GM06990 (cell line): ENCODE results near the gene ATP1A4.

Experiments used
- DNase-seq: peaks from one replicate; pipeline ENCODE4 v3.0.0-alpha.2; 2011; ENCODE audit not compliant: insufficient read length; ENCODE audit errors: extremely low read depth
- H3K27me3 ChIP-seq: replicated peaks from 2 replicates; pipeline ENCODE4 v1.6.0; 2011; ENCODE audit warnings: low read length; ENCODE audit not compliant: control insufficient read depth, insufficient read depth
- H3K36me3 ChIP-seq: 2 replicates; pipeline ENCODE4 v1.5.1; 2011; ENCODE audit warnings: low read length; ENCODE audit not compliant: control insufficient read depth, insufficient read depth
- H3K4me3 ChIP-seq: replicated peaks from 2 replicates; pipeline ENCODE4 v1.5.1; 2011; ENCODE audit warnings: low read depth, mild to moderate bottlenecking, control low read depth, low read length
- TF ChIP-seq, protein P1 (sequence below): IDR thresholded peaks from 2 replicates; pipeline ENCODE4 v1.5.1; 2011; ENCODE audit warnings: low read length, control low read depth, mild to moderate bottlenecking, inconsistent platforms; ENCODE audit not compliant: insufficient read depth, poor library complexity, severe bottlenecking

ATP1A4 gene

DNA sequence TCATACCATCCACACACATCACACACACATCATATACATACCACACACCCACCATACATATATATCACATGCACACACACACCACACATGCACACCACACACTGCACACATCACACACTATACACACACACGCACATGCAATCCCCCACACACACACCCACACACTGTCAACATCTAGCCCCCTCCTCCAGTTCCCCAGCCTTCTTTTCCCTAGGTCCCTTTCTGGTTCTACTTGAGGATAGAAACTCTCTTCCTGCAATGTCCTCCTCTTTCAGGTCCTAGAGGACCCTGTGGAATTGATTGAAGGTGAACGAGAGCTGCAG is 43.3 kb downstream of the ATP1A4 start:
- TF ChIP-seq, protein P1, sequence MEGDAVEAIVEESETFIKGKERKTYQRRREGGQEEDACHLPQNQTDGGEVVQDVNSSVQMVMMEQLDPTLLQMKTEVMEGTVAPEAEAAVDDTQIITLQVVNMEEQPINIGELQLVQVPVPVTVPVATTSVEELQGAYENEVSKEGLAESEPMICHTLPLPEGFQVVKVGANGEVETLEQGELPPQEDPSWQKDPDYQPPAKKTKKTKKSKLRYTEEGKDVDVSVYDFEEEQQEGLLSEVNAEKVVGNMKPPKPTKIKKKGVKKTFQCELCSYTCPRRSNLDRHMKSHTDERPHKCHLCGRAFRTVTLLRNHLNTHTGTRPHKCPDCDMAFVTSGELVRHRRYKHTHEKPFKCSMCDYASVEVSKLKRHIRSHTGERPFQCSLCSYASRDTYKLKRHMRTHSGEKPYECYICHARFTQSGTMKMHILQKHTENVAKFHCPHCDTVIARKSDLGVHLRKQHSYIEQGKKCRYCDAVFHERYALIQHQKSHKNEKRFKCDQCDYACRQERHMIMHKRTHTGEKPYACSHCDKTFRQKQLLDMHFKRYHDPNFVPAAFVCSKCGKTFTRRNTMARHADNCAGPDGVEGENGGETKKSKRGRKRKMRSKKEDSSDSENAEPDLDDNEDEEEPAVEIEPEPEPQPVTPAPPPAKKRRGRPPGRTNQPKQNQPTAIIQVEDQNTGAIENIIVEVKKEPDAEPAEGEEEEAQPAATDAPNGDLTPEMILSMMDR: no peak
- no peak for DNase-seq
- no peak overlapping the region for H3K4me3 ChIP-seq
- no peaks in the 10 kb centered on the region for H3K36me3 ChIP-seq
- no peaks in the 10 kb centered on the region for H3K27me3 ChIP-seq

DNA sequence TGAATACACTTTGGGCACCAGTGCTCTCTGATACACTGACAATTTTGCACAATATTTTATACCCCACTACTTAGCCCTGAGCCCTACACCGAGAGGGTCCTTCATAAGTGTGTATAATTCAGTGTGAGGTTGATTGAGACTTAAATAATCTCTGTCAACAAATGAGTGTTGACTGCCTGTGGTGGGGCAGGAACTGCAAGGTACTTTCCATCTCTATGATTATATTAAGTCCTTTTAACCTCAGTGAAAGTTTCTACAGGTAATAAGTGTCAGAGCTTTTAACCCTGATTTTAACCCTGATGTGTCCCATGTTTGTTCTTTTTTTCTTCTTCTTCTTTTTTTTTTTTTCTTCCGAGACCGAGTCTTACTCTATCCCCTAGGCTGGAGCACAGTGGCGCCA is 44.7 kb downstream of the ATP1A4 start:
- Histone ChIP-seq H3K4me3 (no peak overlapping the region), H3K36me3 (no peaks in the 10 kb centered on the region; the same call in 1 of the 2 replicates), H3K27me3 (no peaks in the 10 kb centered on the region)
- DNase-seq: no peak
- TF ChIP-seq, protein P1: no peak

DNA sequence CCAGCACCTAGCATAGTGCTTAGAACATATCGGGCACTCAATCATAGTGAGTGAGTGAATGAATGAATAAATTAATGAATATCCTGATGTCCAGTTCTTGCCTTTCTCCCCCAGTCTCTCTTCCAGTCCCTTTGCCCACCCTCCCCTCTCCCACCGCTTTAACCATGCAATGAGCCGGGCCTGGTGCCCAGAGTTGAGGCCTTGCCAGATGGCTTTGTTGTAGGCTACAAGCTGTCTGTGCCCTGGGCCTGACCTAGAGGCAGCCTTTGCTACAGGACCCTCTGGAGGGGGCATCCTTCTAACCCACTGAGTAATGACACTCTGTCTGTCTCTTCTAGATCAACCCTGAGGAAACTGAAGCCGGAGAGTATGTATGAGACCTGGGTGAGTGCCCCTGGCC is 45.8 kb downstream of the ATP1A4 start:
- TF ChIP-seq, protein P1: no peak

DNA sequence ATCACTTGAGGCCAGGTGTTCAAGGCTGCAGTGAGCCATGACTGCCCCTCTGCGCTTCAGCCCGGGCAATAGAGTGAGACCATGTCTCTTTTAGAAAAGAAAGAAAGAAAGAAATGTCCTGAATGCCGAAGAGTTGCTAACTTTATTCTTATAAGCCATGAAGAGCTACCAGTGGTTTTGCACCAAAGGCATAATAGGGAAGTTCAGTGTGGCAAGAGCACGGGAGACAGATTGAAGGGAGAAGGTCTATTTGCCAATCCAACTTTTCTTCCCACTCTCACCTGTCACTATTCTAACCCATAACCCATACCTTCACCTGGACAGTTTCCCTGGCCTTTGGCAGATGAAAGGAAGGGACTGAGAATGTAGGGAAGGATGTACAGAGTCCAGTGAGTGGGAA is 49.4 kb downstream of the ATP1A4 start:
- Histone ChIP-seq H3K4me3 (no peak overlapping the region), H3K27me3 (no peaks in the 10 kb centered on the region), H3K36me3 (no peaks in the 10 kb centered on the region; the same call in 1 of the 2 replicates)
- TF ChIP-seq, protein P1: no peak
- DNase-seq: no peak

More for the DNA sequence above, 45.8 kb downstream of the ATP1A4 start:
- Histone ChIP-seq H3K27me3 (no peaks in the 10 kb centered on the region), H3K4me3 (no peak overlapping the region), H3K36me3 (no peaks in the 10 kb centered on the region; the same call in 1 of the 2 replicates)
- DNase-seq: no peak

DNA sequence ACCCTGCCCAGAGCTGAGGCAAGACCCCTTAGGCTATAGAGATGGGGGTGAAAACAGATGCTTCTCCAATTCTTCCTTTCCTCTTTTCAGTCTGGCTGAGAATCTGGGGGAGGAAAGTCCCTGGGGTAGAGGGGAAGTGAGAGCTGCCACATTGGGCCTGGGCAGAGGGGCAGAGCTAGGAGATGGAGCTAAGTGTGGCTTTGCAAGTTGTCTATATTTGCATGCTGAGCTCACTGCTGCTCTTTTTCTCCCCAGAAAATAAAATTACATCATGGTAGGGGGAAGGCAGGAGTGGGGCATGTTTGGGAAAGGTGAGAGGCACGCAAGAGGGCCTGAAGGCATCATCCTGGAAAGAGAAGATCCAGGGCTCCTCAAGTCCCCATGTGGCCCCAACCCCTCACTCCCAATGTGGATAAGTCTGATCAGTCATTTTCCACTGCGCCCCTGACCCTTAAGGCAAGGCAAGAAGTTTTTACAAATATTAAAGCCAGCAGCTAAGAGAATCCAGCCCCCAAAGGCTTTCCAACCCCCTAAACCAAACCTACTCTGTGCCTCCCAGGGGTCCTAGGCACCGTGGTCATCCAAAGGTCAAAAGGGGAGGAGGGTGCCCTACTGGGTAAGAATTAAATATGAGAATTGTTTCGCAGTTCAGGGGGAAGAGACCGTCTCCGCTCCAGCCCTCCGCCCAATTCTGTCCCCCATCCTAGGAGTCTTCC is 53.3 kb downstream of the ATP1A4 start:
- peak; percentile 67 for DNase-seq
- Histone ChIP-seq H3K27me3 (no peaks in the 10 kb centered on the region), H3K36me3 (peaks cover 17% of the 10 kb centered on the region), H3K4me3 (peak overlapping the region; percentile 54)
- TF ChIP-seq, protein P1: no peak
